HepG2 (cell line): ENCODE data around the gene FRMD5. TPM values are rescaled to one million over a fixed set of nuclear protein-coding genes. Genes with fewer than 3 reads are reported as not detected.

Experiments
- ATAC-seq: fragments of 200-7000 bp; cut with Tn5 transposase; 3 replicates; pipeline ENCODE4 v1.9.1; 2020; ENCODE audit warnings: mild to moderate bottlenecking, moderate library complexity
- BruUV-seq: library from RNA; stranded (reverse); fragments of 400-500 nt; replicated peaks from 2 replicates; lab custom pipeline; 2021; lab: Mats Ljungman, UMichigan
- CTCF ChIA-PET: fragments of 300-600 bp; formaldehyde crosslinking; extraction: SDS; loops from one replicate; lab custom pipeline; 2021; ENCODE audit warnings: low total read pairs, inconsistent platforms, low intra/inter-chr PET ratio; lab: Yijun Ruan, JAX
- POLR2A ChIA-PET: fragments of 350-600 bp; sonication (Branson Sonifier 250); formaldehyde crosslinking; loops from one replicate; lab custom pipeline; 2020; ENCODE audit warnings: antibody characterized with exemption, inconsistent platforms; lab: Yijun Ruan, JAX
- DNase-seq: peaks from one replicate; pipeline ENCODE4 v3.0.0-alpha.2; 2015; ENCODE audit warnings: low spot score
- FAIRE-seq: peaks from 3 replicates; lab custom pipeline; 2011; peaks lifted over from hg19 to GRCh38; lab: Jason Lieb, UNC
- H2AFZ ChIP-seq: one replicate; pipeline ENCODE4 v1.6.1; 2011; ENCODE audit warnings: low read length, inconsistent platforms
- H3K27ac ChIP-seq: fragments of 300-600 bp; 3 replicates; pipeline ENCODE4 v1.8.0; 2011; ENCODE audit warnings: mixed run types, mild to moderate bottlenecking, mixed read lengths, low read length, inconsistent platforms; ENCODE audit not compliant: insufficient read depth; ENCODE audit errors: extremely low read length
- H3K27me3 ChIP-seq, 2 experiments: fragments of 200-600 bp in 1 of 2; 2 replicates in 1 of 2; 3 replicates in 1 of 2; pipeline versions ENCODE4 v1.6.0 to v1.8.0; 2011; ENCODE audit warnings: low read length in 2 of 2, mild to moderate bottlenecking in 2 of 2, moderate library complexity in 2 of 2, inconsistent platforms in 1 of 2; ENCODE audit not compliant: insufficient read depth in 2 of 2, control insufficient read depth in 1 of 2
- H3K36me3 ChIP-seq, 2 experiments: fragments of 200-600 bp in 1 of 2; replicated peaks in 1 of 2; 2 replicates in 1 of 2; 3 replicates in 1 of 2; pipeline versions ENCODE4 v1.5.1 to v1.8.0; 2011; ENCODE audit warnings: low read length in 2 of 2, inconsistent platforms in 1 of 2; ENCODE audit not compliant: insufficient read depth in 2 of 2, control insufficient read depth in 1 of 2
- H3K4me1 ChIP-seq: 2 replicates; pipeline ENCODE4 v1.5.1; 2012; ENCODE audit warnings: low read length, inconsistent platforms; ENCODE audit not compliant: insufficient read depth
- H3K4me2 ChIP-seq: 2 replicates; pipeline ENCODE4 v1.6.0; 2011; ENCODE audit warnings: low read depth, low read length, inconsistent platforms
- H3K4me3 ChIP-seq, 3 experiments: fragments of 200-600 bp in 1 of 3; sonication (generic), shearing (Covaris generic) in 1 of 3; replicated peaks in 1 of 3; 2 replicates each; pipeline ENCODE4 v1.5.1; 2011 to 2016; ENCODE audit warnings: low read length in 3 of 3, inconsistent platforms in 2 of 3, low read depth in 2 of 3, mild to moderate bottlenecking in 2 of 3, control low read depth in 1 of 3, mixed read lengths in 1 of 3; ENCODE audit not compliant: insufficient read depth in 1 of 3
- H3K79me2 ChIP-seq: one replicate; pipeline ENCODE4 v1.6.1; 2011; ENCODE audit warnings: low read length, inconsistent platforms; ENCODE audit not compliant: insufficient read depth
- H3K9ac ChIP-seq: 2 replicates; pipeline ENCODE4 v1.6.0; 2011; ENCODE audit warnings: mild to moderate bottlenecking, low read depth, low read length, inconsistent platforms; ENCODE audit not compliant: insufficient read depth
- H3K9me3 ChIP-seq: 2 replicates; pipeline ENCODE4 v1.5.1; 2012; ENCODE audit warnings: mild to moderate bottlenecking, low read length
- H4K20me1 ChIP-seq: 2 replicates; pipeline ENCODE4 v1.6.0; 2011; ENCODE audit warnings: inconsistent platforms, mild to moderate bottlenecking, low read length, moderate library complexity; ENCODE audit not compliant: insufficient read depth
- ATRX ChIP-seq: sonication (generic); formaldehyde crosslinking; IDR thresholded peaks from 2 replicates; pipeline ENCODE4 v1.4.0; 2020; ENCODE audit warnings: missing genetic modification reagents, borderline replicate concordance
- BCL6 ChIP-seq: IDR thresholded peaks from 2 replicates; pipeline ENCODE4 v1.6.1; 2016; ENCODE audit warnings: missing genetic modification reagents, missing compliant biosample characterization
- DPF2 ChIP-seq: sonication (generic); formaldehyde crosslinking; IDR thresholded peaks from 2 replicates; pipeline ENCODE4 v1.4.0; 2020; ENCODE audit warnings: mild to moderate bottlenecking, low read depth, missing genetic modification reagents, borderline replicate concordance
- FUBP1 ChIP-seq: sonication (generic); formaldehyde crosslinking; IDR thresholded peaks from 2 replicates; pipeline ENCODE4 v1.5.1; 2020; ENCODE audit warnings: missing genetic modification reagents, mild to moderate bottlenecking, borderline replicate concordance
- HOXA9 ChIP-seq: sonication (generic); formaldehyde crosslinking; IDR thresholded peaks from 2 replicates; pipeline ENCODE4 v1.8.1; 2022; ENCODE audit warnings: missing genetic modification reagents, mild to moderate bottlenecking, moderate library complexity, borderline replicate concordance
- KDM5B ChIP-seq: sonication (generic); formaldehyde crosslinking; IDR thresholded peaks from 2 replicates; pipeline ENCODE4 v1.4.0; 2020; ENCODE audit warnings: missing genetic modification reagents, mild to moderate bottlenecking, borderline replicate concordance
- NR1H2 ChIP-seq: sonication (generic); formaldehyde crosslinking; IDR thresholded peaks from 2 replicates; pipeline ENCODE4 v1.8.1; 2022; ENCODE audit warnings: low read depth, missing genetic modification reagents, borderline replicate concordance
- NR2F2 ChIP-seq: IDR thresholded peaks from 2 replicates; pipeline ENCODE4 v1.6.1; 2012; ENCODE audit warnings: low read depth, inconsistent platforms, borderline replicate concordance
- PHF8 ChIP-seq: sonication (generic); formaldehyde crosslinking; IDR thresholded peaks from 2 replicates; pipeline ENCODE4 v1.5.0; 2020; ENCODE audit warnings: missing genetic modification reagents
- REL ChIP-seq: sonication (generic); formaldehyde crosslinking; conservative IDR thresholded peaks from 2 replicates; pipeline ENCODE4 v1.8.0; 2022; ENCODE audit warnings: mild to moderate bottlenecking, missing genetic modification reagents, moderate library complexity
- SIX4 ChIP-seq: sonication (generic); formaldehyde crosslinking; IDR thresholded peaks from 2 replicates; pipeline ENCODE4 v1.4.0; 2020; ENCODE audit warnings: missing genetic modification reagents
- SP140L ChIP-seq: sonication (generic); formaldehyde crosslinking; IDR thresholded peaks from 2 replicates; pipeline ENCODE4 v1.4.0; 2020; ENCODE audit warnings: missing genetic modification reagents, borderline replicate concordance
- THAP11 ChIP-seq: IDR thresholded peaks from 2 replicates; pipeline ENCODE4 v1.6.1; 2016; ENCODE audit warnings: missing biosample characterization, missing genetic modification reagents
- ZBTB8A ChIP-seq: sonication (generic); formaldehyde crosslinking; IDR thresholded peaks from 2 replicates; pipeline ENCODE4 v1.4.0; 2020; ENCODE audit warnings: mild to moderate bottlenecking, low read depth, missing genetic modification reagents, borderline replicate concordance
- ZNF564 ChIP-seq: sonication (generic); formaldehyde crosslinking; IDR thresholded peaks from 2 replicates; pipeline ENCODE4 v1.8.1; 2023; ENCODE audit warnings: mild to moderate bottlenecking, missing genetic modification reagents
- WGBS: methylation state at CpG from one replicate; pipeline ENCODE4 v1.1.6; 2017; ENCODE audit warnings: low lambda C conversion rate; 5-methylcytosine and 5-hydroxymethylcytosine counted together
- in situ Hi-C: cut with HindIII; loops from 2 replicates; pipeline ENCODE4 v1.10.0; 2017; ENCODE audit warnings: low pct_unique_long_range_greater_than_20kb; ENCODE audit not compliant: extremely low pct_ligation_motif_present
- intact Hi-C: fragments of 100-400 bp; cut with micrococcal nuclease; formaldehyde crosslinking; loops from one replicate; pipeline ENCODE4 v1.10.0; 2022; ENCODE audit not compliant: unreplicated experiment
- polyA plus RNA-seq, 8 experiments: library from polyadenylated mRNA; depleted of rRNA in 3 of 8; stranded (reverse) in 7 of 8; unstranded in 1 of 8; fragments of >200 nt; fragmentation: Illumina TruSeq in 4 of 8; extraction: Trizol in 4 of 8; gene quantifications; 2 replicates each; pipeline versions ENCODE4 v1.2.1 to v1.2.3, GENCODE V29; 2011 to 2016; ENCODE audit warnings: low read depth in 4 of 8, missing spikeins in 1 of 8, mixed read lengths in 1 of 8; ENCODE audit not compliant: insufficient read depth in 1 of 8
- total RNA-seq, 5 experiments: library from RNA; depleted of rRNA; stranded (reverse); fragments of >200 nt; fragmentation: Illumina TruSeq; extraction: Trizol; gene quantifications; 2 replicates each; pipeline ENCODE4 v1.2.3, GENCODE V29; 2016; ENCODE audit warnings: low read depth in 1 of 5
- TF ChIP-seq, protein P1 (sequence below), 2 experiments: IDR thresholded peaks; 2 replicates each; pipeline ENCODE4 v1.6.1; 2011 to 2012; ENCODE audit warnings: low read length in 2 of 2, borderline replicate concordance in 1 of 2, low read depth in 1 of 2, mild to moderate bottlenecking in 1 of 2, moderate library complexity in 1 of 2
- TF ChIP-seq, protein P2 (sequence below): sonication (generic); formaldehyde crosslinking; IDR thresholded peaks from 2 replicates; pipeline ENCODE4 v1.8.0; 2023; ENCODE audit warnings: mild to moderate bottlenecking, missing genetic modification reagents

FRMD5 gene
- total and polyA plus RNA-seq, 2 of the 13 experiments (the other 11 are each of a cell fraction or from before 2014, with no cell fraction given), result 0.93 to 1.5 TPM

DNA sequence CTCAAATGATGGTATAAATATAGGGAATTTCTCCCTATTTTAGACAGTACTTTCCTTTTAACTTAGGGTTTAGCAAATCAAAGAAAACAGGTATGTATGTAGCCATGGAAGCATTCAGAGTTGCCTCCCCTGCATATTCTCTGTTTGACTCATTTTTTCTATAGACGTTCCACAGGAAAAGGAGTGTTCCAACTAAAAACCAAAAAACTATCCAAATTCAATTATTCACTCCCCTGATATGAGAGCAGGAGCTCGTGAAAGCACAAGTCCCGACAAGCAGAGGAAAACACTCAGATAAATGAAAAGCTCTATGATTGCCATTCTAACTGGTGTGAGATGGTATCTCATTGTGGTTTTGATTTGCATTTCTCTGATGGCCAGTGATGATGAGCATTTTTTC is 119.5 kb downstream of the FRMD5 start (continued):
- TF ChIP-seq SP140L (CRISPR knock-in tag) (no peak), HOXA9 (CRISPR knock-in tag) (no peak), NR2F2 (no peak), PHF8 (CRISPR knock-in tag) (no peak)
- TF ChIP-seq, protein P1, sequence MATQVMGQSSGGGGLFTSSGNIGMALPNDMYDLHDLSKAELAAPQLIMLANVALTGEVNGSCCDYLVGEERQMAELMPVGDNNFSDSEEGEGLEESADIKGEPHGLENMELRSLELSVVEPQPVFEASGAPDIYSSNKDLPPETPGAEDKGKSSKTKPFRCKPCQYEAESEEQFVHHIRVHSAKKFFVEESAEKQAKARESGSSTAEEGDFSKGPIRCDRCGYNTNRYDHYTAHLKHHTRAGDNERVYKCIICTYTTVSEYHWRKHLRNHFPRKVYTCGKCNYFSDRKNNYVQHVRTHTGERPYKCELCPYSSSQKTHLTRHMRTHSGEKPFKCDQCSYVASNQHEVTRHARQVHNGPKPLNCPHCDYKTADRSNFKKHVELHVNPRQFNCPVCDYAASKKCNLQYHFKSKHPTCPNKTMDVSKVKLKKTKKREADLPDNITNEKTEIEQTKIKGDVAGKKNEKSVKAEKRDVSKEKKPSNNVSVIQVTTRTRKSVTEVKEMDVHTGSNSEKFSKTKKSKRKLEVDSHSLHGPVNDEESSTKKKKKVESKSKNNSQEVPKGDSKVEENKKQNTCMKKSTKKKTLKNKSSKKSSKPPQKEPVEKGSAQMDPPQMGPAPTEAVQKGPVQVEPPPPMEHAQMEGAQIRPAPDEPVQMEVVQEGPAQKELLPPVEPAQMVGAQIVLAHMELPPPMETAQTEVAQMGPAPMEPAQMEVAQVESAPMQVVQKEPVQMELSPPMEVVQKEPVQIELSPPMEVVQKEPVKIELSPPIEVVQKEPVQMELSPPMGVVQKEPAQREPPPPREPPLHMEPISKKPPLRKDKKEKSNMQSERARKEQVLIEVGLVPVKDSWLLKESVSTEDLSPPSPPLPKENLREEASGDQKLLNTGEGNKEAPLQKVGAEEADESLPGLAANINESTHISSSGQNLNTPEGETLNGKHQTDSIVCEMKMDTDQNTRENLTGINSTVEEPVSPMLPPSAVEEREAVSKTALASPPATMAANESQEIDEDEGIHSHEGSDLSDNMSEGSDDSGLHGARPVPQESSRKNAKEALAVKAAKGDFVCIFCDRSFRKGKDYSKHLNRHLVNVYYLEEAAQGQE (IDR thresholded peaks at IDR 0.05; ENCODE audit: borderline replicate concordance in 1 of 2, low read depth in 1 of 2, low read length in 2 of 2), result no peak

DNA sequence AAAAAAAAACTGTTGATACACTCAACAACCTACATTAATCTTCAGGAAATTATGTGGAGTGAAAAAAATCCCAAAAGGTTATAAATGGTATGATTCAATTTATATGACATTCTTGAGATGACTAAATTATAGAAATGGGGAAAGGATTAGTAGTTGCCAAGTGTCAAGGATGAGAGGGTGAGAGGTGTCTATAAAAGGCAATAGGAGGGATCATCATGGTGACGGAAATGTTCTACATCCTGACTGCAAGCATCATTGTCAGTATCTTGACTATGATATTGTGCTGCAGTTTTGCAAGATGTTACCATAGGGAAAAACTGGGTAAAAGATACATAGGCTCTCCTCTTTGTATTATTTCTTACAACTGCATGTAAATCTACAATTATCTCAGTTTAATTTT is 125.6 kb downstream of the FRMD5 start:
- POLR2A ChIA-PET, result no interaction called here
- H2AFZ ChIP-seq, result no peak overlapping the region
- no peaks in the 10 kb centered on the region for H4K20me1 ChIP-seq
- BruUV-seq, result no TSS peak
- no peaks in the 10 kb centered on the region for H3K9me3 ChIP-seq
- no peaks in the 10 kb centered on the region for H3K27me3 ChIP-seq
- FAIRE-seq, result no peak
- H3K27ac ChIP-seq, result no peak overlapping the region
- no peaks in the 10 kb centered on the region for H3K79me2 ChIP-seq
- no peaks in the 10 kb centered on the region for H3K4me1 ChIP-seq
- H3K9ac ChIP-seq, result no peak overlapping the region
- no peaks in the 10 kb centered on the region for H3K36me3 ChIP-seq
- H3K4me3 ChIP-seq, result no peak overlapping the region
- no peak for DNase-seq
- 34% methylated on average over 1 of the region's 1 CpG for WGBS
- no peak for ATAC-seq
- no peak overlapping the region for H3K4me2 ChIP-seq
- in situ Hi-C loops, result loop anchor here (5.0 kb wide), 1 partner anchor 167 kb away; no protein-coding TSS in a partner anchor
- CTCF ChIA-PET, result no interaction called here
- intact Hi-C loops, result no loop called here
- no peak for TF ChIP-seq REL (CRISPR knock-in tag)
- TF ChIP-seq ZNF564 (CRISPR knock-in tag), result no peak
- no peak for TF ChIP-seq SIX4 (CRISPR knock-in tag)
- no peak for TF ChIP-seq DPF2 (CRISPR knock-in tag)
- TF ChIP-seq FUBP1 (CRISPR knock-in tag), result no peak
- TF ChIP-seq THAP11 (CRISPR knock-in tag), result no peak
- no peak for TF ChIP-seq ZBTB8A (CRISPR knock-in tag)
- no peak for TF ChIP-seq BCL6 (CRISPR knock-in tag)
- TF ChIP-seq ATRX (CRISPR knock-in tag), result no peak
- TF ChIP-seq, protein P2, sequence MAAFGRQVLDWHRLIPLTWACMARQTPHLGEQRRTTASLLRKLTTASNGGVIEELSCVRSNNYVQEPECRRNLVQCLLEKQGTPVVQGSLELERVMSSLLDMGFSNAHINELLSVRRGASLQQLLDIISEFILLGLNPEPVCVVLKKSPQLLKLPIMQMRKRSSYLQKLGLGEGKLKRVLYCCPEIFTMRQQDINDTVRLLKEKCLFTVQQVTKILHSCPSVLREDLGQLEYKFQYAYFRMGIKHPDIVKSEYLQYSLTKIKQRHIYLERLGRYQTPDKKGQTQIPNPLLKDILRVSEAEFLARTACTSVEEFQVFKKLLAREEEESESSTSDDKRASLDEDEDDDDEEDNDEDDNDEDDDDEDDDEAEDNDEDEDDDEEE (CRISPR knock-in tag), result no peak
- TF ChIP-seq NR1H2 (CRISPR knock-in tag), result no peak
- no peak for TF ChIP-seq KDM5B (CRISPR knock-in tag)
